NCI-H524 (cell line): Measurements from ENCODE around the gene WIZ.

Source experiments
- DNase-seq, 2 experiments: peaks; one replicate each; lab custom pipeline; 2025; lab: John Stamatoyannopoulos, UW

The WIZ gene

DNA sequence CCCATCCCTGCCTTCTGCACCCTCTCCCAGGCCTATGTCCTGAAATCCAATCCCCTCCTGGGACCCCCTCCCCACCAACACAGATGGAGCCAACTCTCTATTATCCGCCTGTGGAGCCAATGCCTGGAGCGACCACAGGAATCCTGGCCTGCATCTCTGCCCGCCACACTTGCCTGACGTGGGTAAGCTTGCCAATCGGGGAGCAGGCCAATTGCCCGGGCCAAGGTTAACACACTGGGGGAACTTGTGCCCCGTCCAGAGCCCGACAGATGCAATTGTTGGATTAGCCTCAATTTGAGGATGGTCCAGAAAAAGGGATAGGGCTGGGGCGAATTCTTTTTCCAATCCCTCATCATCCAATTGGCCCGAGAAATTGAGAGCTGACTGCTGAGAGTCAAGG is 5.9 kb downstream of the WIZ start:
- DNase-seq: no peak

DNA sequence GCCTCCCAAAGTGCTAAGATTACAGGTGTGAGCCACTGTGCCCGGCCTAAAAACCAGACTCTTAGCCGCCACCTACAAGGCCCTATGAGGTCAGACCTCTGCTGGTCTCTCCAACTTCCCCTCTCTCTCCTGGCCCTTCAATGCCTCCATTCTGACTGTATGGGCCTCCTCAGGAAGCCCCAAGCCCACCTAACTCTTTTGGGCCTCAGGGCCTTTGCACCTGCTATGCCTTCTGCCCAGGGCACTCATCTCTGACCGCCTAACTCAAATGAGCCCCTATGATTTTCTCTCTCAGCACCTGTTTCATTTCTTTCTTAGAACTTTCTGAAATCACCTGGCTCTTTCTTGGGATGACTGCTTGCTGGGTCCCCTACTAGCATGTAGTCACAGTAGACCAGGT is 6.4 kb downstream of the WIZ start:
- no peak for DNase-seq

DNA sequence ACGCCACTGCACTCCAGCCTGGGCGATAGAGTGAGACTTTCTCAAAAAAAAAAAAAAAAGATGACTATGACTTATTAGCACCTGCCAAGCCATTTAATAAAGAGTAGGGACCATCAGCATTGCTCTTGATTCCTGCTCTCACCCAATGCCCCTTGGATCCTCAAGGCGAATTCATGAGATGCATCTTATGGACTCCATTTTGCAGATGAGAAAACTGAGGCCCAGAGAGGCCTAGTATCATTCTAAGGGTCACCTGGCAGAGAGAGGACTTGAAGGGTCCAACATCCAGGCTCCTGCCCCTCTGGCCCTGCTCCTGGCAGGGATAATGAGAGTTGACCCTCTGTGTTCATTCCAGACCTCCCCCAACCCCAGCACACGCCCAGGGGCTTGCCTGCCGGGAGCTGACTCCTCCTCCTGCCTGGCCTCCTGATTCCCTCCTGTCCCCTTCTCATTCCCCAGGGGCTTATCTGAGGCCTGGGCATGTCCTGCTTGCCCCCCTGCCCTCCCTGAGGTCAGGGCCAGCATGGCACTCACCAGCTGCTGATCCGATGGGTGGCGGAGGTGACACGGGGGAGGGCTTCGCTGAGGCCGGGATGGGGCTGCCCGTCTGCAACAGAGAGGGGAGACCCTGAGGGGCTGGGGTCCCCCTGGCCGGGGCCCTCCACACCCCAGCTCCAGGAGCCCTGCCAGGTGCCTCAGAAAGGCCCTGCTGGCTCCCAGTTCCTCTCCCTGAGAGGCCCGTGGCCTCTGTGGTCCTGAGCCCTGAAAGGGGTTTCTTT is 7.4 kb downstream of the WIZ start:
- no peak for DNase-seq

DNA sequence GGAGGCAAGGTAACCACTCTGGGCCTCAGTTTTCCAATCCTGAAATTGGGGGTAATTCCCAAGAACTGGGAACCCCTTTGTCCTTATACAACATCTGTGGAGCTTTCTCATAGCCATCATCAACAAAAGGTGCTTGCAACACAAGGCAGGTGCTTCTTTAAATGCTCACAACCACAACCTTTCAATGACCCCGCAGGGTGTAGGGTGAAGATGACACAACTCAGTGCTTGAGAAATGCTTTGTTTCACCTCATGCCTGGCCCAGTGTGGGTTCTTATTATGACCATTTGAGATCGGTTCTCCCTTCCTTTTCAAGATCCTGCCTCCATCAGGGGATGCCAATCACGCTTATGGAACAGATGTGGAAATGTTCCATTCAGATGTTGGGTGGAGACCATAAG is 8.4 kb downstream of the WIZ start:
- no peak for DNase-seq

DNA sequence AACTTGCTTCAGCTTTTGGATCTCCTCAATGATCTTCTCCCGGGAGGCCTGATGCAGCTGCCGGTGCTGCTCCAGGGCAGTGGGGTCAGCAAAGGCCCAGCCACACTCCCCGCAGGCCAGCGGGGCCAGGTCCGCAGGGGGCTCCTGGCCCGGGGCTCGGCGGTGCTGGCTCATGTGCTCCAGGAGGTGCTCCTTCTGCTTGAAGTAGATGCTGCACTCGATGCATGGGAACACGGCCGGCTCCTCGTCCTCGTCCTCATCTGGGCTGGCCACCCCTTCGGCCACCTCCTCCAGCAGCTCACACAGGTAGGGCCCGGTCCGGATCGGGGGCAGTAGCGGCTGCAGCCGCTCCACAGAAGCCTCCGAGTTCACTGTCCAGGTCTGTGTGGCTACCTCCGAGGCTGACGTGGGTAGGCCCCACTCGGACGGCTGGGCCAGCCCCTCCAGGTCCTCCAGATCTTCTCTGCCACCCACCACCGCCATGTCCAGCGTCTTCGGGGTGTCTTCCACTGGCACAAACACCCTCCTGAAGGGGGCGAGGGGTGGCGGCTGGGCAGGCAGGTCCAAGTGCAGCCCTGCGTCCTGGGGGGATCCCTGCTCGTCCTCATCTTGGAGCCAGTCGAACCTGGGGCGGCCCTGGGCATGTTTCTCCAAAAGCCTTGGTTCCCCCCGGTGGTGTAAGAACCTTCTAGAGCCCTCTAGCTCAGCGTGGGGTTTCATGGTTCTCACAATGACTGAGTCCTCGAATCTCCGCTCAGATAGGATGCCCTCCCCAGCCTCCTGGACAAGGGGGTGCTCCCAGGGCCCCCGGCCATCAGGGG is 9.7 kb downstream of the WIZ start:
- no peak for DNase-seq

DNA sequence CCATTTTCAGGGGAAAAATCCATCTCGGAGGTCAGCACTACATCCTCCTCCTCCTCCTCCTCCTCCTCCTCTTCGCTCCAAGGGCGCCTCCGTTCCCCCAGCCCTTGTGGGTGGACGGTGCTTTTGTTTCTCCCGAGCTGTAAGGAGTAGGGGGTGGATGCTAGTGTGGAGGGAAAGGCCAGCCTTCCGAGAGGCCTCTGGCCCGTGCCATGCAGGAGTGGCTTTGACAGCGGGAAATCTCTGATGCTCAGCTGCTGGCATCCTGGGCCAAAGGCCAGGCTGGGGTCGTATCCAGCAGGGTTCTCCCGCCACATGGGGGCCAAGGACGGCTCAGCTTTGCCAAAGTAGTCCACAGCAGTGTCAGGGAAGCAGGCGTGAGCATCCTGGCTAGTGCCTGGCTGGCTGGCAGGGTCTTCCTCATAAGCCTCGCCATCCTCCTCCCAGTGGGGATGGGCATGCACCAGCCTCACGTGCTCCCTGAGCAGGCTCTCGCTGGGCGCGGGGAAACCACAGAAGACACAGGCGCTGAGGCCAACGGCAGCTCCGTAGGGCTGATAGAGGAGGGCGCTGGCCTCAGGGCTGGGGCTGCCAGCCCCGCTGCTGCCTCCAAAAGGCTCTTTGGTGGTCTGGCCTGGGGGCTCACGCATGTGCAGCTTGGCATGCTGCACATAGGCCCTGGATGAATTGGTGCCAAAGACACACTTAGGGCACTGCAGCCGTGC is 10.5 kb downstream of the WIZ start:
- no peak for DNase-seq

DNA sequence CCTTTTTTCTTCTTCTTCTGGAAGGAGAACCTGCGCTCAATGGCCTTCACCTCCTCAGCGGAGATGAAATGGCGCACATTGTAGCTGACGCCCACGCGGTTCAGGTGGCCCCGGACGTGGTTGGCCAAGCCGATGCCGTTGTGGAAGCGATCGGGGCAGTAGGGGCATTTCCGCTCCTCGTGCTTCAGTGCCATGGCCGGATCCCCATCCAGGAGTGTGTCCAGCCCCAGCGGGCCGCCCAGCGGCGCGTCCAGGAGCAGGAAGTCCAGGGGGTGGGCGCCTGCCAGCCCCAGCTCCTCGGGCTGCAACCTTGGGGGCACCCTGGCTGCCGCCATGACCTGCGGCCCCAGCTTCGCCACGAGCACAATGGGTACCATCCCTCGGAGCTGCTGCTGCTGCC is 11.2 kb downstream of the WIZ start:
- DNase-seq: no peak

DNA sequence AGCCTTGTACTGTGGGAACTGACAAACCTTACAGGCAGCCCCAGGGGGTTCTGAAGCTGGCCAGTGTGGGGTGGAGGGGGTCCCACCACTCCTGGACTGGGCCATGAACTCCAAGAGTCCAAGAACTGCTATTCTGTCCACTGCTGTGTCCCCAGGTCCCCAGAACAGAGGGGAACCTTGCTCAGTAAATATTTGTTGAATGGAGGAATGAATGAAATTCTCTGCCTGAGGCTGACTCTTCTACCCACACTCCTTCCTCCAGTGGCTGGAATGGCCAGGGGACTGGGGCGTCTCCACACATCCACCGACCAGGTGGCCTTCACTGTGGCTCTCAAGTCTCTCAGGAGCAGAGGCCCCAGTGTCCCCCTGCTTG is 11.6 kb downstream of the WIZ start:
- DNase-seq: no peak

DNA sequence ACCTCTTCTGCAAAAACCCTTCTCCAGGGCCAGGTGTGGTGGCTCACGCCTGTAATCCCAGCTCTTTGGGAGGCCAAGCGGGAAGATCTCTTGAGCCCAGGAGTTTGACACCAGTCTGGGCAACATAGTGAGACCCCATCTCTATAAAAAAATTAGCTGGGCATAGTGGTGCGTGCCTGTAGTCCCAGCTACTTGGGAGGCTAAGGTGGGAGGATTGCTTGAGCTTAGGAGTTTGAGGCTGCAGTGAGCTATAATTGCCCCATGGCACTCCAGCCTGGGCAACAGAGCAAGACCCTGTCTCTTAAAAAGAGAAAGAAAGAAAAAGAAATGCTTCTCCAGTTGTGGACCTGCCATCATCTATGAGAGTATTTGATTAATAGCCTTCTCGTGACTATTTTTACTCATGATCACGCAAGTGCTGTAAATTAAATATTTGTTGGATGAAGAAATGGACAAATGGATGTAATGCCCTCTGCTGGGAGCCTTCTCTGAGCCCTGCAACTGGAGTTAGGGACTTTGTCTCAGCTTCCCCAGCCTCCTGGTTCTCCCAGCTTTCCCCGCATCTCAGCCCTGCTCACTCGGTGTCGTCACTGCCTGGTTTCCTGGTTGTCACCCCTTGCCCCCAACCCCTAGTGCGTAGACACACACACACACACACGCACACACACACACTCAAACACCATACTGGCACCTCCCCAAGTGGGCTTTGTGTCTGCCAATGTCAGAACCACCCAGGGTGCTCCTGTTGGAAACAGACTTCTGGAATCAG is 12.2 kb downstream of the WIZ start:
- no peak for DNase-seq

DNA sequence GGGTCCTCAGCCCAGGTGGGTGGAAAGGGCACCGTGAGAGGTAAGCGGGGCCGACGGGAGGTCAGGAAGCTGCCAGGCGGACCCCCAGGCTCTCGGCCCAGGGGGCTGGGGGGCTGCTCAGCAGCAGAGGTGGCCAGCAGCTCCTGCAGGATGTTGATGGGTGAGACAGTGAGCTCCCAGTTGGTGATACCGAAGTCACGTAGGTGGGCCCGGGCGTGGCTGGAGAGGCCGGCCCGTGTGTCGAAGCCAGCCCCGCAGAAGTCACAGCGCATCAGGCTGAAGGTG is 13.0 kb downstream of the WIZ start:
- DNase-seq: no peak

DNA sequence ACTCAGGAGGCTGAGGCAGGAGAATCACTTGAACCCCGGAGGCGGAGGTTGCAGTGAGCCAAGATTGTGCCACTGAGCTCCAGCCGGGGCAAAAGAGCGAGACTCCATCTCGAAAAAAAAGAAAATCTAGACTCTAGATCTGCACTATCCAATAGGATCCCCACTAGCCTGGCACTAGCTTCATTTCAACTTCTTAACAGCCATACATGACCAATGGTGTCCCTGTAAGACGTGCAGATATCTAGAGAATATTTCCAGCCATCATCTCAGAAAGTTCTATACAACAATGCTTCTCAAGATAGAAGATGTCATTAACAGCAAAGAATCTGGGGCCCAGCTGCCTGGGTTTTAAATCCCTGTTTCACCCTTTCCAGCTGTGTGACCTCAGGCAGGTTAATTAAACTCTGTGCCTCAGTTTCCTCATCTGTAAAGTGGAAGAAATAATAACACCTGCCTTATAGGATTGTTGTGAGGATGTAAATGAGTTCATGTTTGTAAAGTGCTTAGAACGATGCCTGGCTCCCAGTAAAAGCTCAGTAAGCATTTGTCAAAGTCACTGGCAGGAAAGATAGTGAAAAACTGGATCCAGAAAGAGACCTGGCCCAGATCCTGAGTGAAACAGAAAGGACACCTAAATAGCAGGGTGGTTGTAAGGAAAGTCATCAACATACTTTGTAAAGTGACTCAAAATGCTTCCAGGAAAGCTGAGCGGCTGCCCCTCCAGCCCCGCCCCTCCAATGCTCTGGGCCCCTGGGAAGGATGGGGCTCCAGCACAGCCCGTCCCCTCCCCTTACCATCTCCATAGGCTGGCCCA is 13.5 kb downstream of the WIZ start:
- DNase-seq: no peak

DNA sequence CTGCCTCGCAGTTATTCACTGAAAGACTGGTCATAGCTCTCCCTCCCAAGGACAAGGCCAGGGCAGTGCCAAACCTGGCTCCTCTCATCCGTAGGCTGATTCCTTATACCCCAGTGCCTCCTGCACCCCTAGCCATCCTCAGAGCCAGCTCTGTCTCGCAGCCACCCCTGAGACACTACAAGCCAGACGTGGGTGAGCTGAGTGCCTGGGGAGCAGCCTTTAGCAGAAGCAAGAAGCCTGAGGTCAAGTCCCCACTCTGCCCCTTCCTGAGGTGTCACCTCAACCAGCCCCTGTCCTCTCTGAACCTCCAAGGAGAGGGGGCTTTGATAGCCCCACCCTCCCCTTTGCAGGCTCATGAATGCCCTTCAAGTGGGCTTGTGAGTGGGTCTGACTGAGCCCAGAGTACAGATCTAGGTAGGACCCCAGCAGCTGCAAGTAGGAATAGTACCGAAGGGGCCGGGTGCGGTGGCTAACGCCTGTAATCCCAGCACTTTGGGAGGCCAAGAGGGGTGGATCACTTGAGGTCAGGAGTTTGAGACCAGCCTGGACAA is 16.2 kb downstream of the WIZ start:
- no peak for DNase-seq

DNA sequence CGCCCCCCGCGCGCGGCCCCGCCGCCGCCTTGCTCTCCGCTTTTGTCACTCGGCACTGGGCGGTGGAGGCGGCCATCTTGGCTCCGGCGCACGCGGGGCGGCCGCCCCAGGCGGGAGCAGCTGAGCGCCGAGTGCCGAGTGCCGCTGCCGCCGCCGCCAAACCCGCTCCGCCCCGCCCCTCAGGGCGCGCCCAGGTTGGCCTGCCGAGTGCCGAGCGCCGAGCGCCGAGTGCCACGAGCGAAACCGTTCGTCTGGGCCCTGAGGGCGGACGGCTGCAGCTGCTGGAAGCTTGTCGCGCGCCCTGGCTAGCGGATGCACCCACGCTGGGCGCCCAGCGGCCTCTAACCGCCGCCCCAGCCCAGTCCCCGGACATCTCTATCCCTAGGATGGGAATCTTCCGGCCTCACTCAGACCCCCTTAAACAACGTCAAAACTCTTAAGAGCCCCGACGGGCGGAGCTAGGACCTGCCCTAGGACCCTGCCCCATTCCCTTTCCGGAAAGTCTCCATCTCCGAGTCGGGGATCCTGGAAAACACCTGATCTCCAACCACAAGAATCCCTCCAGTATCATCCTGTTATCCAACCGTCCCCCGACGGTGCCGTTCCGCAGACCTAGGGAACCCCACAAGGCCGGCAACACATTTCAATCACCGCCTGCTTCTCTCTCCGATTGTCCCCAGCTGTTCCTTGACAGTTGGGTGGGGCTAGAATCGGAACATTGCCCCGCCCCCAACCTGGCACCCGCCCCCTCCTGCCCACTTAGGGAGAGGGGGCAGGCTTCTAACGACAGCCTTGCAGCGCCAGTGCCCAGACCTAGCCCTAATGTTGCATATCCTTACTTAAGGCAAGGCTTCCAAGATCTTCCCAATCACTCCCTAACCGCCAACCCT is 16.9 kb downstream of the WIZ start:
- DNase-seq: peak; percentile 77 to 90

DNA sequence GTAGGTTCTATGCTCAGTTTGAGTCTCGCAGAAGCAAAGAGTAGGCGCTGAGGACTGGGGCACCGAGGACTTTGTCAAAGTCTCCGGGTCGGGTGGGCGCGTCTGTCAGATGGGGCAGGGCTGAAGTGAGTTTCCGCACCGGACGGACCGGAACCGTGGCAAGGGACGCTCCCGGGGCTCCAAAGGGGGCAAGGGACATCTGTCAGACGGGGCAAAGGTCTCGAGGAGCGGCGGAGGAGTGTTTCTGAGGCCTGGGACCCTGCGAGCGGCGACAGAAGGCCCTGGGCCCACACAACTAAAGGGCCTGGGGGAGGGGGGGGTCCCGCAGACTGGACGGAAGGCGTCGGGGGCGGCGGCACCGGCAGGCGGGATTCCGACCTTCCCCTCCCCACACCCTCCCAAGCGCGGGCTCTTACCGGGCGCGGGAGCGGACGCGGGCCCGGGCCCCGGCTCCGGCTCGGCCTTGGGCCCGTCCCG is 17.7 kb downstream of the WIZ start:
- no peak for DNase-seq

DNA sequence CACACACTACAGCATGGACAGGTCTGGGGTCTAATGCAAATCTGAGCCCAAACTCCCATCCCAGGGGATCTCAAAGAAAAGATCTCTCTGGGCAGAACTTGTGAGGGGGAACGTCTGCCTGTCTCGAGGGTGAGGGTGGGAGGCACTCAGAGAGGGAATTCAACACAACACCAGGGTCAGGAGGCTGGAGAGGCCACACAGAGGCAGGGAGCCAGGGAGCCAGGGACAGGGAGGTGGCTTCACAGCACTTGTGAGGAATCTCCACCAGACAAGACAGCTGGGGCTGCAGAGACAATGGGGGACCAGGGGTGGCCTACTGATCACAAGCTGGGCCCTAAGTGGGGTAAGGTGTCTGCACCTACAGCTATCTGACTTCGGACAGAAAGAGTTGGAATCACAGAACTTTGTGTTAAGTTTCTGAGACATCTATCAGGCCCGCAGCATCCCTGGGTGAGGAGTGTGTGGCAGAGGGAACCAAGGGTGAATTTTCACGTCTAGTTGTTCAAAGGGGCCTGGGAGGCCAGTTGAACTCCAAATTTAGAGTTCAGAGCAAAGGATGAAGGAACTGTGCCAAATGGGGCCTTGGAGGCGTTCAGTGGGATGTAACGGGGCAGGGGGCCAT is 18.2 kb downstream of the WIZ start:
- no peak for DNase-seq

DNA sequence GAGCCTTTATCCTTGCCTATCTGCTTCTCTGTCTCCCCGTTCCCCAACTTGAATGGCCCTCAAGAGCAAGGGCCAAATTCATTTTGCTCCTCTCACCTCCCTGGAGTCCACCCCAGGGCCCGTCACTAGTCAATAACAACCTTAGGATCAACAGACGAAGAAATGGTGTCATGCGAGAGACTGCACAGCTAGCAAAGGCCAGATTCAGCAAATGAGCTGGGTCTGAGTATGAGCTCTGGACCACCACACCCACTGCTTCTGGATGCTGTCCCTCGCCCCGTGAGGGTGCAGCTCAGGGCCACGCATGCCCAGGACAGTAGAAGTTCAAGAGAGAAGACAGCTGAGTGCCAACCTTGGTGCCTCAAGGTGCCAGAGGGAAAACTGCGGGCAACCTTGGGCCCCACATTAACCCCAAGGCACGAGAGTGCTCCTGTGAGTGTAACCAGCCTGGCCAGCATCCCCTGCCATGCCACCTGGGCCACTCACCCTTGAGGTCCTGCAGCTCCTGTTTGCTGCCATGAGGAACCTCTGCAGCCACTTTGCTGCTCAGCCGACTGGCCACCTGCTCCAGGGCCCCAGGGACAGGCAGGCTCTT is 19.1 kb downstream of the WIZ start:
- no peak for DNase-seq

DNA sequence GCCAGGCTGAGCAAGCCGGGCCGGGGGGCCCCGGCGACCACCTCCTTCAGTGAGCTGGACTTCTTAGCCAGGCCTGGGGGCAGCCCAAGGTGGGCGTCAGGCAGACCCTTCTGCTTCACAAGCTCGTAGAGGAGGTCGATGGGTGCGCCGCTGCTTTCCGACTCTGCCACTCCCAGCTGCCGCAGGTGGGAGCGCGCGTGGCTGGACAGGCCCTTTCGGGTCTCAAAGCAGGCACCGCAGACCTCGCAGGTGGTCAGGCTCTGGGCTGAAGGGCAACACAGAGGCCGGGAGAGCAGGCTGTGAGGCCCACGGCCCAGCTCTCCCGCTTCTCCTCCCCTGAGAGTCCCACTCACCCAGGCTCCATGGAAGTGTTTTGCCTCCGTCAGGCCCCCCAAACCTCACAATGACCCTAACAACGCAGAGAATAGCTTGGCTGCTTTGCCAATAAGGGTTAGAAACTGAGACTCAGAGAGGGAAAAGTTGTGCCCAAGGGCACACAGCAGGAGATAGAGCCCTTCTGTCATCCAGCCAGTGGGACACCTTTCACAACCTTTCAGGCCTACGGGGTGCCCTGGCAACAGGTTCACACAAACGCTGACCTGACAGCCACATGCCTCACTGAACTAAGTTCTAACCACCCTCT is 19.8 kb downstream of the WIZ start:
- no peak for DNase-seq

DNA sequence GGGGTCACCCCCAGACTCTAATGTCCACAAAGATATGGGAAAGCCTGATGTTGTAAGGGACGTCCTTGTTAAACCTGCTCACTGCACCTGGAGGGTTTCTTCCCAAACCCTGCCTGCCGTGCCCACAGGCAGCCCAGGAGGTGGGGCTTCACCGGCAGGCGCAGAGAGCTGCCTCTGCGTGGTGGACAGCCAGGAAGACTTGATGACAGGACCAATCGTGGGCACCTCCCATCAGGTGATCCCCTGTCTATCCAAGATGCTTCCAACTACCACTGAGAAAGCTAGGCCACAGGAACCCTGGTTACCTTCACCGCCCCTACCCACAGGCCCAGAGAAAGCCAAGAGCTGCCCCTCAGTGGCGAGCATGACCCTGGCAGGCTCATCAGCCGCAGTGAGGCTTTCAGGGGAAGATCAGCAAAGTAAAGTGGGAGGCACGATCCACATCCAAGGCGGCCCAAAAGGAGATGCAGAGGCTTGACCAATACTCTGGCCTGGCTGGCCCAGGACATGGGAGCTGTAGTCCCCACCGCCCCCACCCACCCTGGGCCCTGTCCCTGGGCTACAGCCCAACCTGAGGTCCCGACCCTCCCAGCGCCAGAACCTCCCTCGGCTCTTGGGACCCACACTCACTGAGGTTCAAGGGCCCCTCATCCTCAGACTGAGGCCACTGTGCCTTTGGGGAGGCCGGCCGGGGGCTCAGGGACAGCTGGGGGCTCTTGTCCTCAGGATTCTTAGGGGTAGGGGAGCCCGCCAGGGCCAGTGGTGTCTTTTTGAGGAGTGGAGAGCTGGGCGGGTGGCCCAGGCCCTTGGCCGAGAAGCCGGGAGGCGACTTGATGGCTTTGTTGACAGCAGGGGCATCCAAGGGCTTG is 20.6 kb downstream of the WIZ start:
- no peak for DNase-seq
